SK-N-SH treated with all-trans-retinoic acid at 6 μM for 48 hours (cell line): Measurements from ENCODE around the gene SLC16A12.
A peak's percentile ranks its signal among the peaks of the same experiment; 100 is the strongest.

Experiments used
- ATAC-seq: fragments of 200-7000 bp; cut with Tn5 transposase; 3 replicates; pipeline ENCODE4 v1.9.1; 2020; ENCODE audit warnings: mild to moderate bottlenecking, moderate library complexity
- ARNTL ChIP-seq: fragments of 450-650 bp; formaldehyde crosslinking; IDR thresholded peaks from 2 replicates; pipeline ENCODE4 v1.5.0; 2020; ENCODE audit warnings: low read depth, mild to moderate bottlenecking, moderate library complexity, borderline replicate concordance
- BACH2 ChIP-seq: fragments of 250-450 bp; sonication (Bioruptor Pico); IDR thresholded peaks from 2 replicates; pipeline ENCODE4 v1.9.0; 2021; ENCODE audit warnings: mild to moderate bottlenecking, borderline replicate concordance
- CSDC2 ChIP-seq: fragments of 250-450 bp; sonication (Bioruptor Pico); IDR thresholded peaks from 2 replicates; pipeline ENCODE4 v1.5.0; 2020; ENCODE audit warnings: mild to moderate bottlenecking, moderate library complexity
- ESRRG ChIP-seq: fragments of 250-450 bp; sonication (Bioruptor Pico); IDR thresholded peaks from 2 replicates; pipeline ENCODE4 v1.6.1; 2021; ENCODE audit warnings: mild to moderate bottlenecking
- GLIS3 ChIP-seq: fragments of 250-450 bp; sonication (Bioruptor Pico); IDR thresholded peaks from 2 replicates; pipeline ENCODE4 v1.5.0; 2020; ENCODE audit warnings: mild to moderate bottlenecking, moderate library complexity
- ISL1 ChIP-seq: fragments of 250-450 bp; sonication (Bioruptor Pico); IDR thresholded peaks from 2 replicates; pipeline ENCODE4 v2.1.2; 2022; ENCODE audit warnings: mild to moderate bottlenecking, moderate library complexity
- OSR1 ChIP-seq: fragments of 250-450 bp; sonication (Bioruptor Pico); IDR thresholded peaks from 2 replicates; pipeline ENCODE4 v1.8.0; 2022; ENCODE audit warnings: moderate library complexity, mild to moderate bottlenecking, inconsistent platforms
- PPARA ChIP-seq: fragments of 250-450 bp; sonication (Bioruptor Pico); IDR thresholded peaks from 2 replicates; pipeline ENCODE4 v1.5.0; 2020; ENCODE audit warnings: mild to moderate bottlenecking, borderline replicate concordance
- RARB ChIP-seq: fragments of 250-450 bp; sonication (Bioruptor Pico); IDR thresholded peaks from 2 replicates; pipeline ENCODE4 v1.8.0; 2021; ENCODE audit warnings: mild to moderate bottlenecking, moderate library complexity
- SNAI2 ChIP-seq: fragments of 250-450 bp; sonication (Bioruptor Pico); IDR thresholded peaks from 2 replicates; pipeline ENCODE4 v1.5.0; 2020; ENCODE audit warnings: mild to moderate bottlenecking, moderate library complexity
- TCF4 ChIP-seq: fragments of 250-450 bp; sonication (Bioruptor Pico); IDR thresholded peaks from 2 replicates; pipeline ENCODE4 v1.8.0; 2021; ENCODE audit warnings: mild to moderate bottlenecking, moderate library complexity, borderline replicate concordance
- TOX ChIP-seq: fragments of 250-450 bp; sonication (Bioruptor Pico); IDR thresholded peaks from 2 replicates; pipeline ENCODE4 v1.8.0; 2021; ENCODE audit warnings: mild to moderate bottlenecking, moderate library complexity, borderline replicate concordance
- ZC3H10 ChIP-seq: fragments of 250-450 bp; sonication (Bioruptor Pico); IDR thresholded peaks from 2 replicates; pipeline ENCODE4 v1.5.1; 2021; ENCODE audit warnings: mild to moderate bottlenecking, moderate library complexity
- ZFP3 ChIP-seq: fragments of 250-450 bp; sonication (Bioruptor Pico); IDR thresholded peaks from 2 replicates; pipeline ENCODE4 v1.5.0; 2020; ENCODE audit warnings: mild to moderate bottlenecking, moderate library complexity
- ZFP30 ChIP-seq: fragments of 450-650 bp; formaldehyde crosslinking; IDR thresholded peaks from 2 replicates; pipeline ENCODE4 v1.5.0; 2022; ENCODE audit warnings: mild to moderate bottlenecking, moderate library complexity
- ZNF565 ChIP-seq: fragments of 450-650 bp; formaldehyde crosslinking; conservative IDR thresholded peaks from 2 replicates; pipeline ENCODE4 v1.5.0; 2020; ENCODE audit warnings: low read depth, mild to moderate bottlenecking, moderate library complexity
- ZNF70 ChIP-seq: fragments of 450-650 bp; formaldehyde crosslinking; IDR thresholded peaks from 2 replicates; pipeline ENCODE4 v1.5.0; 2020; ENCODE audit warnings: mild to moderate bottlenecking, moderate library complexity
- ZNF8 ChIP-seq: fragments of 450-650 bp; formaldehyde crosslinking; IDR thresholded peaks from 2 replicates; pipeline ENCODE4 v1.5.0; 2020; ENCODE audit warnings: mild to moderate bottlenecking, moderate library complexity
- TF ChIP-seq, protein P1 (sequence below): fragments of 250-450 bp; sonication (Bioruptor Pico); IDR thresholded peaks from 2 replicates; pipeline ENCODE4 v1.5.1; 2020; ENCODE audit warnings: low read depth, mild to moderate bottlenecking, moderate library complexity
- TF ChIP-seq, protein P2 (sequence below): fragments of 250-450 bp; sonication (Bioruptor Pico); IDR thresholded peaks from 2 replicates; pipeline ENCODE4 v1.5.0; 2020; ENCODE audit warnings: mild to moderate bottlenecking, moderate library complexity
- TF ChIP-seq, protein P3 (sequence below): fragments of 250-450 bp; sonication (Bioruptor Pico); IDR thresholded peaks from 2 replicates; pipeline ENCODE4 v1.5.1; 2021; ENCODE audit warnings: mild to moderate bottlenecking, moderate library complexity
- TF ChIP-seq, protein P4 (sequence below): fragments of 250-450 bp; sonication (Bioruptor Pico); IDR thresholded peaks from 2 replicates; pipeline ENCODE4 v1.8.0; 2021; ENCODE audit warnings: low read depth, mild to moderate bottlenecking, moderate library complexity, borderline replicate concordance

Gene SLC16A12

DNA sequence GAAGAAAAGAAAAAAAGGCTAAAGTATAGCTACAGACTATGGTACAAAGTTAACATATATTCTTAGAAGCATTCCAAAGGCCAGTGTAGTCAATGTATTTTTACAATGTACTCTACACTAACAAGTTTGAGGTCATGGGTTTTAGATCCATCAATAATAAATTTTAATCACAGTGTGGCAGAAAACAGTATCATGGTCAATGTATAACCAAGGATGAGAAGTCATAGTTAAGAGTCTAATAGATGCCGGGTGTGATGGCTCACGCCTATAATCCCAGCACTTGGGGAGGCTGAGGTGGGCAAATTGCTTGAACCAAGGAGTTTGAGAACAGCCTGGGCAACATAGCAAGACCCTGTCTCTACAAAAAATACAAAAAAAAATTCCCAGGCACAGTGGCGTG is 53.1 kb downstream of the SLC16A12 start:
- no peak for ATAC-seq
- TF ChIP-seq ZNF8 = no peak
- no peak for TF ChIP-seq GLIS3 (CRISPR knock-in tag)
- no peak for TF ChIP-seq CSDC2 (CRISPR knock-in tag)
- TF ChIP-seq ISL1 (CRISPR knock-in tag) = no peak
- no peak for TF ChIP-seq ZFP30 (CRISPR knock-in tag)
- no peak for TF ChIP-seq SNAI2 (CRISPR knock-in tag)
- no peak for TF ChIP-seq ESRRG (CRISPR knock-in tag)

DNA sequence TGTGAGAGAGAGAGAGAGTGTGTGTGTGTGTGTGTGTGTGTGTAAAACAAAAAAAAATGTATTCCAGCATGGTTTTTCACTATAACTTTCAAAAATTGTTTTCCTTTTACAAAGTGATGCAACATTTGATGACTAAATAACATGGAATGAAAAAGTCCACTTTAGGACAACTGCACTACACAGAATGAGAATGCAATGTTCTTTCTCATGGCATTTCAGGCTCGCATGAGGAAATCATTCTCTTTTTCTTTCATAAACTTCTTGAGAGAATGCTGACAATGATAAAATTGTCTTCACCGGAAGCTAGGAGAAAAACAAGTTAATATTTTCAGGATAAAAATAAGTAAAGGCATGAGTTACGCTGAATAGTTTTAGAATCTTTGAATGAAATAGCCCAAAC is 53.7 kb downstream of the SLC16A12 start:
- ATAC-seq = peak; percentile 80
- TF ChIP-seq ISL1 (CRISPR knock-in tag) = peak; percentile 81
- no peak for TF ChIP-seq OSR1
- TF ChIP-seq, all 23 proteins: peak for 1

DNA sequence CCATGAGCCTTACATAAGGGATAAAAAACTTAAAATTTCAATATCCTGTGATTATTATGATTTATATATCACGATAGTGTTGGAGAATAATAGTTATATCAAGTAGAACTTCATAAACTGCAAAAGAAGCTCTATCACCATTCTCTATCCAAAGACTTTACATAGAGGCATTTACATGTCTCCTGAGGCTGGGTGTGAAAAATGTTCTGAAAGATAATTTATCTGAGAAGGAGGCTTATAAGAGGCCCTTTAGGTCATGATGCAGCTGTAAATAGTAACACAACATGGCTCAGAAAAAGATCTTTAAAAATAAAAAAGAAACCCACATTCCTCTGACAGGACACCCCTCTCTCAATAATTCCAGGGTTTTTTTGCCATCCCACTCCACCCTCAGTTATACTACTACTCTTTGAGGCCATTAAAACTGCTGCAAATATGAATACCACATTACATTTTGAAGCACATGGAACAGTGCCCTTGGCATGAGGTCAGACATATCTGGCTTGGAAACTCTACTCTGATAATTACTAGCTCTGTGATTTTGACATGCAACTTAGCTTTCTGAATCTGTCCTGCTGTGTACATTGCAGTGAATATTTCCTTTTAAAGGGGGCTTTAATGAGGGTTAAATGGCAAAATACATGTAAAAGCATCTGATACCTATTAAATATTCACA is 55.5 kb downstream of the SLC16A12 start:
- ATAC-seq = peak; percentile 51; the same call in 1 of the 3 replicates
- no peak for TF ChIP-seq ZNF70
- peak; percentile 16; the same call in 1 of the 2 replicates for TF ChIP-seq ZFP3 (CRISPR knock-in tag)

DNA sequence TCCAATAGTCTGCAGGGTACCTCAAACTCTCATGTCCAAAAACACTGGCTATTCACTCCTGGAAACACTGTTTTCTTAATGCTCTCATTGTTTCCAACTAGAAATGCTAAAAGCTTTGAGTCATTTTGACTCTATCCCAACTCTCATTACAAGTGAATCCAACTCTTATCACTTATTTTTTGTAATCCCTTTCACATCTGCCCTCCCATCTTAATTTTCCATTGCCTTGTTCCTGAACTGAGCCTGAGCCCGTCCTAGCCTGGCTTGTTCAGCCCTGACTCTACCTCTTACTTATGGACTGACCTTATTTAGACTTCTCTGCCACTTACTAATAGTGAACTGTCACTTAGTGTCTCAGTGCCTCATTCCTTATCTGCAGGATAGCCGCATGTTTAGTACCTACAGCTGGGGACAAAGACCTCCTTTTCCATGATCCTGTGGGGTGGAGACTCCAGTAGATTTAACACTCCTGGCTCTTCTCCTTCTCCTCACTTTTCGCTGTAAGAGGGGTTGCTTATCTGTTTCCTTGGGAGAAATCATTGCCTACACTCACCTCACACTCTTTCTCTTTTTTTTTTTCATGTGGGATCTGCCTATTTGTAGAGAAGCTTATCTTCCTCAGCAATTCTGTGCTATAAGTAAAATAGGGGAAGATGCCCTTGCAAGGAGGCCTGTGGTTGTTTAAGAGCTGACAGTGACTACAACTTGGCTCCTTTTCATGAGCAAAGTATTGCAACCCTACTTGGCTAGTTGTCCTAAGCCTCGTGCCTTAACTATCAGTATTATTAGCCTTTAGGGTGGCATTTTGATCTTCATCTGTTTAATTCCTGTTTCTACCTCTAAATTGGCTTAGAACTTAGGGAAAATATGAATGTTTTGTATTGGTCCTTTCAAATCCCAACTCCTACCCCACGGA is 56.4 kb downstream of the SLC16A12 start:
- peak; percentile 14; the same call in 1 of the 3 replicates for ATAC-seq
- no peak for TF ChIP-seq SNAI2 (CRISPR knock-in tag)
- TF ChIP-seq, protein P1, sequence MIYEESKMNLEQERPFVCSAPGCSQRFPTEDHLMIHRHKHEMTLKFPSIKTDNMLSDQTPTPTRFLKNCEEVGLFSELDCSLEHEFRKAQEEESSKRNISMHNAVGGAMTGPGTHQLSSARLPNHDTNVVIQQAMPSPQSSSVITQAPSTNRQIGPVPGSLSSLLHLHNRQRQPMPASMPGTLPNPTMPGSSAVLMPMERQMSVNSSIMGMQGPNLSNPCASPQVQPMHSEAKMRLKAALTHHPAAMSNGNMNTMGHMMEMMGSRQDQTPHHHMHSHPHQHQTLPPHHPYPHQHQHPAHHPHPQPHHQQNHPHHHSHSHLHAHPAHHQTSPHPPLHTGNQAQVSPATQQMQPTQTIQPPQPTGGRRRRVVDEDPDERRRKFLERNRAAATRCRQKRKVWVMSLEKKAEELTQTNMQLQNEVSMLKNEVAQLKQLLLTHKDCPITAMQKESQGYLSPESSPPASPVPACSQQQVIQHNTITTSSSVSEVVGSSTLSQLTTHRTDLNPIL = no peak
- TF ChIP-seq OSR1 = no peak
- TF ChIP-seq ARNTL (CRISPR knock-in tag) = no peak
- no peak for TF ChIP-seq ZNF8
- TF ChIP-seq ZNF70 = no peak
- TF ChIP-seq, protein P2, sequence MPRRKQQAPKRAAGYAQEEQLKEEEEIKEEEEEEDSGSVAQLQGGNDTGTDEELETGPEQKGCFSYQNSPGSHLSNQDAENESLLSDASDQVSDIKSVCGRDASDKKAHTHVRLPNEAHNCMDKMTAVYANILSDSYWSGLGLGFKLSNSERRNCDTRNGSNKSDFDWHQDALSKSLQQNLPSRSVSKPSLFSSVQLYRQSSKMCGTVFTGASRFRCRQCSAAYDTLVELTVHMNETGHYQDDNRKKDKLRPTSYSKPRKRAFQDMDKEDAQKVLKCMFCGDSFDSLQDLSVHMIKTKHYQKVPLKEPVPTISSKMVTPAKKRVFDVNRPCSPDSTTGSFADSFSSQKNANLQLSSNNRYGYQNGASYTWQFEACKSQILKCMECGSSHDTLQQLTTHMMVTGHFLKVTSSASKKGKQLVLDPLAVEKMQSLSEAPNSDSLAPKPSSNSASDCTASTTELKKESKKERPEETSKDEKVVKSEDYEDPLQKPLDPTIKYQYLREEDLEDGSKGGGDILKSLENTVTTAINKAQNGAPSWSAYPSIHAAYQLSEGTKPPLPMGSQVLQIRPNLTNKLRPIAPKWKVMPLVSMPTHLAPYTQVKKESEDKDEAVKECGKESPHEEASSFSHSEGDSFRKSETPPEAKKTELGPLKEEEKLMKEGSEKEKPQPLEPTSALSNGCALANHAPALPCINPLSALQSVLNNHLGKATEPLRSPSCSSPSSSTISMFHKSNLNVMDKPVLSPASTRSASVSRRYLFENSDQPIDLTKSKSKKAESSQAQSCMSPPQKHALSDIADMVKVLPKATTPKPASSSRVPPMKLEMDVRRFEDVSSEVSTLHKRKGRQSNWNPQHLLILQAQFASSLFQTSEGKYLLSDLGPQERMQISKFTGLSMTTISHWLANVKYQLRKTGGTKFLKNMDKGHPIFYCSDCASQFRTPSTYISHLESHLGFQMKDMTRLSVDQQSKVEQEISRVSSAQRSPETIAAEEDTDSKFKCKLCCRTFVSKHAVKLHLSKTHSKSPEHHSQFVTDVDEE (CRISPR knock-in tag) = no peak
- no peak for TF ChIP-seq TCF4 (CRISPR knock-in tag)
- no peak for TF ChIP-seq PPARA
- no peak for TF ChIP-seq ZC3H10
- TF ChIP-seq ISL1 (CRISPR knock-in tag) = no peak
- no peak for TF ChIP-seq CSDC2 (CRISPR knock-in tag)
- no peak for TF ChIP-seq ZNF565 (CRISPR knock-in tag)
- TF ChIP-seq TOX (CRISPR knock-in tag) = no peak
- TF ChIP-seq, protein P3, sequence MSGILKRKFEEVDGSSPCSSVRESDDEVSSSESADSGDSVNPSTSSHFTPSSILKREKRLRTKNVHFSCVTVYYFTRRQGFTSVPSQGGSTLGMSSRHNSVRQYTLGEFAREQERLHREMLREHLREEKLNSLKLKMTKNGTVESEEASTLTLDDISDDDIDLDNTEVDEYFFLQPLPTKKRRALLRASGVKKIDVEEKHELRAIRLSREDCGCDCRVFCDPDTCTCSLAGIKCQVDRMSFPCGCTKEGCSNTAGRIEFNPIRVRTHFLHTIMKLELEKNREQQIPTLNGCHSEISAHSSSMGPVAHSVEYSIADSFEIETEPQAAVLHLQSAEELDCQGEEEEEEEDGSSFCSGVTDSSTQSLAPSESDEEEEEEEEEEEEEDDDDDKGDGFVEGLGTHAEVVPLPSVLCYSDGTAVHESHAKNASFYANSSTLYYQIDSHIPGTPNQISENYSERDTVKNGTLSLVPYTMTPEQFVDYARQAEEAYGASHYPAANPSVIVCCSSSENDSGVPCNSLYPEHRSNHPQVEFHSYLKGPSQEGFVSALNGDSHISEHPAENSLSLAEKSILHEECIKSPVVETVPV (CRISPR knock-in tag) = no peak
- TF ChIP-seq BACH2 (CRISPR knock-in tag) = no peak
- TF ChIP-seq RARB (CRISPR knock-in tag) = no peak
- TF ChIP-seq, protein P4, sequence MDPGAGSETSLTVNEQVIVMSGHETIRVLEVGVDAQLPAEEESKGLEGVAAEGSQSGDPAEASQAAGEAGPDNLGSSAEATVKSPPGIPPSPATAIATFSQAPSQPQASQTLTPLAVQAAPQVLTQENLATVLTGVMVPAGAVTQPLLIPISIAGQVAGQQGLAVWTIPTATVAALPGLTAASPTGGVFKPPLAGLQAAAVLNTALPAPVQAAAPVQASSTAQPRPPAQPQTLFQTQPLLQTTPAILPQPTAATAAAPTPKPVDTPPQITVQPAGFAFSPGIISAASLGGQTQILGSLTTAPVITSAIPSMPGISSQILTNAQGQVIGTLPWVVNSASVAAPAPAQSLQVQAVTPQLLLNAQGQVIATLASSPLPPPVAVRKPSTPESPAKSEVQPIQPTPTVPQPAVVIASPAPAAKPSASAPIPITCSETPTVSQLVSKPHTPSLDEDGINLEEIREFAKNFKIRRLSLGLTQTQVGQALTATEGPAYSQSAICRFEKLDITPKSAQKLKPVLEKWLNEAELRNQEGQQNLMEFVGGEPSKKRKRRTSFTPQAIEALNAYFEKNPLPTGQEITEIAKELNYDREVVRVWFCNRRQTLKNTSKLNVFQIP (CRISPR knock-in tag) = no peak
